Esophagus muscularis mucosa (tissue), 4 donors: ENCODE results near the gene ERO1B. TPM values are rescaled to one million over a fixed set of nuclear protein-coding genes. Genes with fewer than 3 reads are reported as not detected.

Experiments
- DNase-seq: peaks from one replicate; pipeline ENCODE4 v3.0.0-alpha.2; 2017; ENCODE audit errors: extremely low spot score
- H3K27ac ChIP-seq, 4 donors: fragments of 200-600 bp; sonication (generic); replicated peaks in 1 of 4; 1 replicate in 3 of 4; 2 replicates in 1 of 4; pipeline ENCODE4 v1.5.1; 2016 to 2019; ENCODE audit warnings: mild to moderate bottlenecking in 1 of 4
- H3K27me3 ChIP-seq, 4 donors: fragments of 200-600 bp; sonication (generic); one replicate each; pipeline versions ENCODE4 v1.5.1 to v1.6.0; 2016 to 2019
- H3K36me3 ChIP-seq, 4 donors: fragments of 200-600 bp; sonication (generic); one replicate each; pipeline ENCODE4 v1.5.1; 2016 to 2019
- H3K4me1 ChIP-seq, 4 donors: fragments of 200-600 bp; sonication (generic); one replicate each; pipeline ENCODE4 v1.5.1; 2016 to 2019
- H3K4me3 ChIP-seq, 4 donors: fragments of 200-600 bp; sonication (generic); 1 replicate in 2 of 4; 2 replicates in 2 of 4; pipeline ENCODE4 v1.5.1; 2016 to 2019; ENCODE audit warnings: mild to moderate bottlenecking in 4 of 4, moderate library complexity in 1 of 4
- H3K9me3 ChIP-seq, 4 donors: fragments of 200-600 bp; sonication (generic); 1 replicate in 3 of 4; 2 replicates in 1 of 4; pipeline ENCODE4 v1.5.1; 2016 to 2019
- CTCF ChIP-seq, 3 experiments: fragments of 200-600 bp in 2 of 3; fragments of 450-650 bp in 1 of 3; sonication (generic) in 2 of 3; IDR thresholded peaks; one replicate each; pipeline ENCODE4 v1.5.1; 2017 to 2019; ENCODE audit warnings: antibody characterized with exemption in 3 of 3, mild to moderate bottlenecking in 2 of 3, moderate library complexity in 1 of 3
- EP300 ChIP-seq: sonication (generic); formaldehyde crosslinking; IDR thresholded peaks from one replicate; pipeline ENCODE4 v1.6.1; 2017; ENCODE audit warnings: antibody characterized with exemption
- POLR2A ChIP-seq: fragments of 450-650 bp; IDR thresholded peaks from one replicate; pipeline ENCODE4 v1.6.1; 2017; ENCODE audit warnings: antibody characterized with exemption, moderate library complexity, mild to moderate bottlenecking, low read depth
- POLR2AphosphoS5 ChIP-seq, 2 donors: sonication (generic); formaldehyde crosslinking; IDR thresholded peaks; one replicate each; pipeline ENCODE4 v1.6.1; 2017; ENCODE audit warnings: antibody characterized with exemption in 2 of 2
- WGBS: methylation state at CpG from one replicate; pipeline ENCODE4 v1.1.5; 2018; 5-methylcytosine and 5-hydroxymethylcytosine counted together
- intact Hi-C: fragments of 100-400 bp; cut with DNase I; formaldehyde crosslinking; loops from one replicate; pipeline ENCODE4 v1.15.1; 2023
- total RNA-seq, 4 donors: library from RNA; depleted of rRNA; stranded (reverse); fragments of >200 nt; gene quantifications; one replicate each; pipeline versions ENCODE4 v1.1.0 to v1.2.1, GENCODE V29; 2016

ERO1B gene
- total RNA-seq, 4 donors from 2014 or later: 7.0 to 11.2 (median 8.1) TPM

GRCh38 chr1:236301958-236302335, 20.2 kb upstream of the ERO1B start:
- TF ChIP-seq POLR2AphosphoS5 (IDR thresholded peaks at IDR 0.05) (no peak), EP300 (no peak), CTCF (IDR thresholded peaks at IDR 0.05) (no peak)
- no peaks in the 10 kb centered on the region for H3K36me3 ChIP-seq
- no peaks in the 10 kb centered on the region for H3K9me3 ChIP-seq
- H3K27me3 ChIP-seq: no peaks in the 10 kb centered on the region
- peak; percentile 55 for DNase-seq
- no peak overlapping the region for H3K4me3 ChIP-seq
- intact Hi-C loops: no loop called here
- WGBS: 54% methylated on average over 2 of the region's 2 CpGs
- no peaks in the 10 kb centered on the region for H3K4me1 ChIP-seq
- no peak overlapping the region for H3K27ac ChIP-seq

GRCh38 chr1:236301080-236301957, 19.6 kb upstream of the ERO1B start:
- TF ChIP-seq EP300: no peak
- TF ChIP-seq POLR2A: no peak
- TF ChIP-seq CTCF (IDR thresholded peaks at IDR 0.05): no peak
- TF ChIP-seq POLR2AphosphoS5 (IDR thresholded peaks at IDR 0.05): no peak
- 86% methylated on average over 13 of the region's 16 CpGs for WGBS
- intact Hi-C loops: no loop called here
- Histone ChIP-seq H3K4me3 (no peak overlapping the region), H3K27ac (no peak overlapping the region), H3K27me3 (no peaks in the 10 kb centered on the region), H3K9me3 (no peaks in the 10 kb centered on the region), H3K36me3 (no peaks in the 10 kb centered on the region), H3K4me1 (no peaks in the 10 kb centered on the region)
- peak; percentile 89 for DNase-seq

DNA sequence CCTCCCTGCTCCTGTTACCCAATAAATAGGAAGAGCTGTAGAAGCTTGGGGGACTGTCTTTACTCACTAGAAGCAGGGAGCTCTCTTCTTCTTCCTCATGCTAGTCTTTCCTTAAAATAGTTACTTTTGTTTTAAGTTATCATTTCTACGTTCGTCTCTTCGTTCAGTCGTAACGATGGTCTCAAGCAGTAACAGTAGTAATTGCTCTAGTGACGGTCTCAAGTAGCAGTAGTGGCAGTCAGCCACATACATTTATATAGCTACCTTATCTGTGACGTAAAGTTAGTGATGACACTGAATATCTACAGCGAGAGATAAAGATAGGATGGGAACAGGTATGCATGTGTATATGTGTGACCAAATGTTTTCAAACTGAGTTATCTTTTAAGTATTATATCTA, 15.4 kb upstream of the ERO1B start:
- Histone ChIP-seq H3K4me3 (no peak overlapping the region), H3K4me1 (no peaks in the 10 kb centered on the region), H3K27me3 (no peaks in the 10 kb centered on the region), H3K36me3 (no peaks in the 10 kb centered on the region), H3K9me3 (no peaks in the 10 kb centered on the region), H3K27ac (no peak overlapping the region)
- WGBS: 88% methylated on average over 8 of the region's 8 CpGs
- intact Hi-C loops: no loop called here
- TF ChIP-seq POLR2A (no peak), POLR2AphosphoS5 (IDR thresholded peaks at IDR 0.05) (no peak)
- DNase-seq: no peak

DNA sequence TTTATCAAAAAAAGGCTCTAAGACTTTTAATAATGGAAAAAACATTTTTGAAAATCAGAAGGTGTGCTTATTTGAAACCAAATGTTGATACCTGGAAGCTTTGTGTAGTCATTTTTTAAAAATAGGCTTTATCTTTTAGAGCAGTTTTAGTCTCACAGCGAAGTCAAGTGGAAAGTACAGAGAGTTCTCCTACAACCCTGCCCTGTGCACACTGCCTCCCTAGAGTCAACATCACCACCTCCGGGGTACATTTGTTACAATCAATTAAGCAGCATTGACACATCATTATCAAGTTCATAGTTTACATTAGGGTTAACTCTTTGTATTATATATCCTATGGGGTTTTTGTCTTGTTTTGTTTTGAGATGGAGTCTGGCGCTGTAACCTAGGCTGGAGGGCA, 10.7 kb upstream of the ERO1B start:
- DNase-seq: no peak
- H3K27ac ChIP-seq: no peak overlapping the region
- intact Hi-C loops: no loop called here
- TF ChIP-seq POLR2A: no peak
- TF ChIP-seq CTCF (IDR thresholded peaks at IDR 0.05): no peak
- TF ChIP-seq EP300: no peak
- no peak for TF ChIP-seq POLR2AphosphoS5 (IDR thresholded peaks at IDR 0.05)
- no peaks in the 10 kb centered on the region for H3K9me3 ChIP-seq
- H3K4me1 ChIP-seq: no peaks in the 10 kb centered on the region
- H3K4me3 ChIP-seq: no peak overlapping the region
- WGBS: 85% methylated on average over 3 of the region's 3 CpGs
- peaks cover 0 to 13% (median 0%) of the 10 kb centered on the region in 4 donors for H3K27me3 ChIP-seq
- H3K36me3 ChIP-seq: no peaks in the 10 kb centered on the region

GRCh38 chr1:236289492-236290131, 7.9 kb upstream of the ERO1B start:
- Histone ChIP-seq H3K9me3 (no peaks in the 10 kb centered on the region), H3K27me3 (peaks cover 0 to 30% (median 4%) of the 10 kb centered on the region in 4 donors), H3K36me3 (no peaks in the 10 kb centered on the region), H3K4me1 (no peaks in the 10 kb centered on the region), H3K27ac (no peak overlapping the region), H3K4me3 (no peak overlapping the region)
- no peak for DNase-seq
- WGBS: 94% methylated on average over 1 of the region's 1 CpG
- intact Hi-C loops: no loop called here
- no peak for TF ChIP-seq EP300
- no peak for TF ChIP-seq CTCF (IDR thresholded peaks at IDR 0.05)
- TF ChIP-seq POLR2AphosphoS5 (IDR thresholded peaks at IDR 0.05): no peak
- no peak for TF ChIP-seq POLR2A
